ENCODE measurements around the gene TPO. TPM values are rescaled to one million over a fixed set of nuclear protein-coding genes. Genes with fewer than 3 reads are reported as not detected.

TPO gene
- total RNA-seq, 1 experiment from 2014 or later, result not detected

DNA sequence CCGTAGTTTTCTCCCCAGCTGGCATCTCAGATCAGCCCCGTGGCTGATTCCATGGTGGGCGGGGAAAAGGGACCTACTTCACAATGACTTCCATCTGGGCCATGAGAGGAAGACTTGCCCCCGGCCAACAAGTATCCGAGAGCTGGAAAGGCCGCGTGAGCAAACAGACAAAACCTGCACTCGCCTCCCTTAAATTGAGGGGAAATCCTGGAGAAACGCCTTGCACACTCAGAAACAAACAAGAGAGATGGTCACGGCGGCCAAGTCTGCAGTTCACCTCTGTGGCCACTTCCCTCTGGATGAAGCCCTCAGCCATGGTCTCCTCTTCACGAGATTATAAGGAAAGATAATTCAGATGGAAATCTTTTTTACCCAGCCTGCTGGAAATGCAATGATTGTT lies 39.4 kb upstream of the TPO start:
- no peaks in the 10 kb centered on the region for H3K79me2 ChIP-seq (ENCODE audit: insufficient read depth, low read length)
- no peak overlapping the region for H3K27ac ChIP-seq (ENCODE audit: insufficient read length, low read depth, low read length)
- H2AK5ac ChIP-seq (ENCODE audit: insufficient read length, low read length), result no peak overlapping the region
- H2BK12ac ChIP-seq (ENCODE audit: insufficient read length, low read depth, low read length), result no peak overlapping the region
- no peak overlapping the region for H2BK20ac ChIP-seq (ENCODE audit: low read depth, low read length, poor library complexity, severe bottlenecking)
- no peaks in the 10 kb centered on the region for H3K27me3 ChIP-seq (ENCODE audit: insufficient read depth, low read length)
- no peak overlapping the region for H4K5ac ChIP-seq (ENCODE audit: insufficient read length, low read depth, low read length)
- no peak overlapping the region for H3K9ac ChIP-seq (ENCODE audit: extremely low read depth, insufficient read length, low read length)
- no peak overlapping the region for H3K4ac ChIP-seq (ENCODE audit: low read depth, low read length)
- H3K9me3 ChIP-seq (ENCODE audit: control insufficient read depth, low read depth, low read length), result no peaks in the 10 kb centered on the region
- Mint-ChIP-seq H3K27ac (no peak overlapping the region), H3K27me3 (ENCODE audit: low read depth) (peaks cover 24% of the 10 kb centered on the region), H3K36me3 (ENCODE audit: insufficient read depth in 1 of 3, low read depth in 3 of 3) (no peaks in the 10 kb centered on the region), H3K9me3 (no peaks in the 10 kb centered on the region; a peak in 1 of 5 replicates), H3K4me1 (peaks cover 0 to 2% of the 10 kb centered on the region in 2 experiments; a peak in 1 of 4 replicates), H3K4me3 (no peak overlapping the region)
- H3K18ac ChIP-seq (ENCODE audit: insufficient read length, low read depth, low read length), result no peak overlapping the region
- no peak overlapping the region for H4K91ac ChIP-seq (ENCODE audit: insufficient read length, low read depth, low read length)
- TF ChIP-seq, protein P1, sequence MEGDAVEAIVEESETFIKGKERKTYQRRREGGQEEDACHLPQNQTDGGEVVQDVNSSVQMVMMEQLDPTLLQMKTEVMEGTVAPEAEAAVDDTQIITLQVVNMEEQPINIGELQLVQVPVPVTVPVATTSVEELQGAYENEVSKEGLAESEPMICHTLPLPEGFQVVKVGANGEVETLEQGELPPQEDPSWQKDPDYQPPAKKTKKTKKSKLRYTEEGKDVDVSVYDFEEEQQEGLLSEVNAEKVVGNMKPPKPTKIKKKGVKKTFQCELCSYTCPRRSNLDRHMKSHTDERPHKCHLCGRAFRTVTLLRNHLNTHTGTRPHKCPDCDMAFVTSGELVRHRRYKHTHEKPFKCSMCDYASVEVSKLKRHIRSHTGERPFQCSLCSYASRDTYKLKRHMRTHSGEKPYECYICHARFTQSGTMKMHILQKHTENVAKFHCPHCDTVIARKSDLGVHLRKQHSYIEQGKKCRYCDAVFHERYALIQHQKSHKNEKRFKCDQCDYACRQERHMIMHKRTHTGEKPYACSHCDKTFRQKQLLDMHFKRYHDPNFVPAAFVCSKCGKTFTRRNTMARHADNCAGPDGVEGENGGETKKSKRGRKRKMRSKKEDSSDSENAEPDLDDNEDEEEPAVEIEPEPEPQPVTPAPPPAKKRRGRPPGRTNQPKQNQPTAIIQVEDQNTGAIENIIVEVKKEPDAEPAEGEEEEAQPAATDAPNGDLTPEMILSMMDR (conservative IDR thresholded peaks at IDR 0.05), result no peak
- no peak overlapping the region for H3K56ac ChIP-seq (ENCODE audit: insufficient read length, low read depth, low read length)
- WGBS (ENCODE audit: extremely low coverage, insufficient read length, low lambda C conversion rate), result no CpG with 5 or more reads among the region's 12 CpGs
- H2AFZ ChIP-seq (ENCODE audit: low read length), result no peak overlapping the region
- no peak overlapping the region for H3K4me2 ChIP-seq (ENCODE audit: insufficient read depth, insufficient read length, low read length)
- no peaks in the 10 kb centered on the region for H3K79me1 ChIP-seq (ENCODE audit: insufficient read depth, low read depth, low read length, poor library complexity, severe bottlenecking)
- no peaks in the 10 kb centered on the region for H3K23me2 ChIP-seq (ENCODE audit: insufficient read length, low read depth, low read length, poor library complexity, severe bottlenecking)
- no peak overlapping the region for H2BK120ac ChIP-seq (ENCODE audit: low read depth, low read length, poor library complexity, severe bottlenecking)
- no peaks in the 10 kb centered on the region for H4K20me1 ChIP-seq (ENCODE audit: control insufficient read depth, insufficient read depth, insufficient read length)
- no peak overlapping the region for H2BK15ac ChIP-seq (ENCODE audit: low read depth, low read length)
- no peak overlapping the region for H3K23ac ChIP-seq (ENCODE audit: insufficient read length, low read depth, low read length)
- no peak overlapping the region for H4K8ac ChIP-seq (replicated peaks; ENCODE audit: insufficient read length, low read depth, low read length)
- H2BK5ac ChIP-seq (ENCODE audit: insufficient read length, low read length), result no peak overlapping the region
- no peak overlapping the region; the same call in 1 of the 2 replicates for H3K14ac ChIP-seq (ENCODE audit: insufficient read depth, low read length)
- no peaks in the 10 kb centered on the region for H3K4me1 ChIP-seq (ENCODE audit: insufficient read depth, low read length)
- no peak for DNase-seq
- H3T11ph ChIP-seq (ENCODE audit: low read length), result no peak overlapping the region

All from H9 (cell line).